Activated CD8-positive, alpha-beta memory T cell treated with anti-CD3 and anti-CD28 coated beads, Interleukin-2, amount 50 U/mL, for 1 hour (primary cell): ENCODE data around the gene WDFY2.

Experiments
- DNase-seq: peaks from one replicate; pipeline ENCODE4 v3.0.0-alpha.2; 2020; ENCODE audit errors: extremely low read depth

The WDFY2 gene

GRCh38 chr13:51738226-51738905 is 154.1 kb downstream of the WDFY2 start:
- DNase-seq: no peak

GRCh38 chr13:51739027-51739764 is 154.9 kb downstream of the WDFY2 start:
- no peak for DNase-seq

- DNase-seq: no peak
These were observed 156.4 kb downstream of the WDFY2 start for GRCh38 chr13:51740698-51741097.

- DNase-seq: no peak
These were observed 157.8 kb downstream of the WDFY2 start for GRCh38 chr13:51742031-51742430.

DNA sequence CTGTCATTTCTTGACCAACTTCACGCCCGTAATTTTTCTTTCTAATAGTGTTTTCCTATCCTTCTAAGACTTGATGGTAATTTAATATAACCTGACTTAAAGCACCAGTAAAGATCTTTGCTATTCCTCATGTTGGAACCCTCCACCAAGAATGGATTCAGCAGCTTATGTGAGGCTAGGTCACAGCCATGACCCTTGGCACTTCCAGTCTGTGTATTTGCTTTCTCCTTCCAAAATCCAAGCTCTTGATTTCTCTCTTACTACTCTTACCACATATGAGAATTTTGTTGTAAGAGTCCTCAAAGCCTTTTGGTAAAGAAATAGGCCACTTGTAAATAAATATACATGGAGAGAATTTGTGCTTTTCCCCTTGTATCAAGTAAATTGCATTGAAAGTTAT is 158.3 kb downstream of the WDFY2 start:
- no peak for DNase-seq

DNA sequence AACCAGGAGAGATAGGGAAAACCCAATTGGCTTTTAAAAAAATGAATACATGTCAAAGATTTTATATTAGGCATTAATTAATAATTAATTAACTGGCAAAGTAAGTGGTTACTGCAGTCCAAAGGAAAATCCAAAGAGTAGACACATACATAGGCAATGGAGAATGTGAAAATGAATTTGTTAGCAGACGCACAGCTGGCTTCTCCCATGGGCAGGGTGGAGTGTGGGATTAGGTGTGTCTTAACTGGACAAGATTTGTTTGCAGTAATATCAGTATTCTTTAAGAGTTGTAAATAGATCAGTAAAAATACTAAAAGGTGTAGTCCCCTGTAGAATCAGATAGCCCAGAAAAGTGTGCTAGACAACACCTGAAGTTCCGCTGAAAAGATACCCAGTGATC is 161.0 kb downstream of the WDFY2 start:
- DNase-seq: no peak

DNA sequence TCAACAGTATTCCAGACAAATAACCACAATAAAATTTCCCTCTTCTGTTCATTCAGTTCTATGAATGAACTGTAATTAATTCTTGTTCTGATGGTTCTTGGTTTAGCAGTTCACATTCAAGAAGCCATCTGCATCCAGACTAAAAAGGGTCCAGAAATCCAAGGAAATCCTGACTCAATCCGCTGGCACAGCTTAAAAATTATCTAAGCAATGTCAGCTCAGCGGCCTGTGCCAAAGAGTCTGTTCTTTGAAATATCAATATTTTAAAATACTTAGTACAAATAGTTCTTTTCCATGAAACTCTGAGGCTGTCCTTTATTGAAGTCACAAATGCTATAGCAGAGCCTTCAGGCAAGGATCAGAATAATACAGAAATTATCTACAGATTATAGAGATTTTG is 162.5 kb downstream of the WDFY2 start:
- DNase-seq: no peak

GRCh38 chr13:51747438-51748434 is 163.5 kb downstream of the WDFY2 start:
- no peak for DNase-seq

- no peak for DNase-seq
These were observed 172.4 kb downstream of the WDFY2 start for GRCh38 chr13:51756651-51757050.

- no peak for DNase-seq
These were observed 174.4 kb downstream of the WDFY2 start for GRCh38 chr13:51758691-51759090.

DNA sequence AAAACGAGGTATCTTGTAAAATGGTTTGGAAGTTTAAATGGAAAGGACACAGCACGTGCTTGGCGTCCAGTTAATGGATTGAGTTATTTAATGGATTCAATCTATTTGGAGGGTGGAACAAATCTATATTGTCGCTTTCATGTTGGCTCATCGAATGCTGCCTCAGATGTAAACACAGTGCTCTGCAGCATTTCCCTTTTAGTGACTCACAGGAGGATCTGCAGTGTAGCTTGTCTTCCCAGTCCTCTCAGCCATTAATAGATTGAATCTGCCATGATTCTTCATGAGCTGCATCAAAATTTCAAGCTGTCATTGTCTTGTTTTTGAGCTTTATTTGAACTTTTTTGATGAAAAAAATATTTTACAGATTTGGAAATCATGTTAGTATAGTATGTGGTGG is 175.0 kb downstream of the WDFY2 start:
- no peak for DNase-seq

- DNase-seq: no peak
These were observed 176.3 kb downstream of the WDFY2 start for GRCh38 chr13:51760592-51760991.

GRCh38 chr13:51761643-51762350 is 177.5 kb downstream of the WDFY2 start:
- DNase-seq: no peak

- no peak for DNase-seq
These were observed 179.2 kb downstream of the WDFY2 start for GRCh38 chr13:51763486-51763885.

DNA sequence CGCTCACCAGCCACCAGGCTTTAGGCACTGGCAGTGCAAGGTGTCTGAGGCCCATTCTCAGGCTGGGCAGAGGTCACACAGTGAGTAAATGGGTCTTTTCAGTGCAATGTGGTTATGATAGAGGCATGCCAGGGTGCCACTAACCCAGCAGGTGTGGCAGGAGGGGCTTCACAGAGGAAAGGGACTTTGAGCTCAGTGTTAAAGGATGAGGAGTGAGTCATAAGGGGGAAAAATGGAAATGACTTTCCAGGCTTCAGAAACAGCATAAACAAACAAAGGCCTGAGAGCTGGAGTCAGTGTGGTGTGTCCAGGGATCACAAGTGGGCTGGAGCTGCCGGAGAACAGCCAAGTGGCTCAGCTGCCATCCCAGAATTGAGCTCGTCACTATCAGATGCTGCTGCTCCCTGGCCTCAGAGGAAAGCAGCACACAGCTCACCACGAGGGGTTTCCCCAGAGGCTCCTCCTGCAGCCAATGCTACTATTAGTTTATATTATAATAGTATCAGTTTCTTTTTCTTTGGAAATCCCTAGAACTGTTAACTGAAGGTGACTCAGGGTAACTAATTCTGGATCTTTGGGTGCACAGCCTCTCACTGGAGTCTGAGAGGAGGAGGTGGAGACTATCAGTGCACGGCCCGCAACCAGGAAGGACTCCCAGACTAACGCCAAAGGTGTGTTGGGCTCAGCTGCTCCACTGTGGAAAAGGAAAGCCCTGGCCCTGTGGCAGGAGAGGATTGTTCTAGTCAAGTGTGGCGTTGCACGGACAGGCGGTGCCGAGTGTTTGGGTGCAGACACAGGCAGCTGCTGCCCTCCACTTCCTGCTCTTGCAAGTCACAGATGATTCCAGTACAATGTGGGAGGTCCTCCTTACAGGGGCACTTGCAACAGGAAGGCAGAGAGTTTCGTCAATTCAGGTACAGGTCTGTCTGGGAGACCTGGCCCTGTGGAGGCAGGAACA is 180.2 kb downstream of the WDFY2 start:
- DNase-seq: peak; percentile 7

GRCh38 chr13:51765142-51765515 is 180.9 kb downstream of the WDFY2 start:
- DNase-seq: no peak

- DNase-seq: no peak
These were observed 182.8 kb downstream of the WDFY2 start for GRCh38 chr13:51767100-51767499.

DNA sequence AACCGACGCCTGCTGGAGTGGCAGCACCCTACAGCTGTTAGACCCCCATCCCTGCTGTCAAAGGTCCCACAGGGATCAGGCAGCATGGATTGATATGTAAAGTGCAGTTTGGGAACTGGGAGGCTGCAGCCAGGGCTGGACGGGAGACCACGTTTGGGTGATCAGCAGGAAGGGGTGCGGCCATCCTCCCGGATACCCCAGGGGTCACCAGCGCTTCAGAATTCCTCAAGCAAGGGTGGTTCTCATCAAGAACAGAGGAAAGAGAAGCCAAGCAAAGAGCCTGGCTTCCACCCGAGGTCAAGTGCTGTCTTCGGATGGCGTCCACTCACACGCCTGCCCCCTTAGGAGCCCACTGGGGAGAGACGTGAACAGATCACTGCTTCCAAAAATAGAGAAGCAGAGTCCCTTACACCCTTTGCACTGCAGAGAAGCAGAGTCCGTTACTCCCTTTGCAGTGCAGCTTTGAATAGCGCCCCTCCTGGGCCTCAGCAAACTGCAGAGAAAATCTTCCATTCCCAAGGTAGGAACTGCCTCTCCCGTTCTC is 184.2 kb downstream of the WDFY2 start:
- no peak for DNase-seq

GRCh38 chr13:51768976-51769375 is 184.7 kb downstream of the WDFY2 start:
- no peak for DNase-seq

- DNase-seq: no peak
These were observed 185.3 kb downstream of the WDFY2 start for GRCh38 chr13:51769455-51770127.
